ENCODE results near the gene PPP1R14C.

The PPP1R14C gene

GRCh38 chr6:150196942-150197745 lies 54.3 kb downstream of the PPP1R14C start:
- no peak for DNase-seq

- no peak for DNase-seq
Observed at GRCh38 chr6:150198532-150198931, 55.7 kb downstream of the PPP1R14C start.

DNA sequence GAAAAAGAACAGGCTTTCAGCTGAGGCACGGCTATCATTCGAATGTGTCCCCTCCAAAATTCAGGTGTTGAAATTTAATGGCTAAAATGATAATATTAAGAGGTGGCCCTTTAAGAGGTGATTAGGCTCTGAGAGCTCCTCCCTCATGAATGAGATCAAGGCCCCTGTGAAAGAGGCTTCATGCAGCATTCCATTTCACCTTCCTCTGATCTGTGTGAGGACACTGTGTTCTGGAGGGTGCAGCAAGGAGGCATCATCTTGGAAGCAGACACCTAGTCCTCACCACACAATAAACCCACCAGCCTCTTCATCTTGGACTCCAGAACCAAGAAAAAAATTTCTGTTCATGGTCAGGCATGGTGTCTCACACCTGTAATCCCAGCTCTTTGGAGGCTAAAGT lies 56.4 kb downstream of the PPP1R14C start:
- DNase-seq = no peak

GRCh38 chr6:150200428-150201100 lies 57.7 kb downstream of the PPP1R14C start:
- DNase-seq = no peak

- DNase-seq = no peak
Observed at GRCh38 chr6:150201285-150201684, 58.4 kb downstream of the PPP1R14C start.

DNA sequence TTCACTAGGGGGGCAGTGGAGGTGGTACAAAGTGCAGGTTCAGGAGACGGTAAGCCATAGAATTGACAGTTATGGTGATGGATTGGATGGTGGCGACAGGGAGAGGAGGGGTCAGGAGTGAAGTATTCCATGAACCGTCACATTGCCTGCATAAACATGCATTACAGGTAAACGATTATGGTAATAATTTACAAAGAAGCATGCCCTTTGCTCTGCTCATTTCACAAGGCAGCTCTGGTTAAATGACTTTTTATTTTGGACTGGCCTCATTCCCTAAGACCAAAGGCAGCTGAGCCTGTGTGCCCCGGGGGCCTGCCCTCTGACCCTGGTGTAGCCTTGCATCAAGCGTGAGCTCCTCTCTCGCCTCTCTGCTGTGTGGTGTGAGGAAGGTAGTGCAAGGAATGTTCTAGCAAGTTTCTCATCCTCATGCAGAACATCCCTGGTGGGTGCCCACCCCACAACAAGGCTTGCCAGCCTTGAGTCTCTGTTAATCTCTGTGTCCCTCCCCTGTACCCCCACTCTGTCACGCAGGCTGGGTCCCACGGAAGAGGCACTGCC lies 59.0 kb downstream of the PPP1R14C start:
- no peak for DNase-seq

GRCh38 chr6:150202404-150202803 lies 59.6 kb downstream of the PPP1R14C start:
- no peak for DNase-seq

- no peak for DNase-seq
Observed at GRCh38 chr6:150202934-150203333, 60.1 kb downstream of the PPP1R14C start.

DNA sequence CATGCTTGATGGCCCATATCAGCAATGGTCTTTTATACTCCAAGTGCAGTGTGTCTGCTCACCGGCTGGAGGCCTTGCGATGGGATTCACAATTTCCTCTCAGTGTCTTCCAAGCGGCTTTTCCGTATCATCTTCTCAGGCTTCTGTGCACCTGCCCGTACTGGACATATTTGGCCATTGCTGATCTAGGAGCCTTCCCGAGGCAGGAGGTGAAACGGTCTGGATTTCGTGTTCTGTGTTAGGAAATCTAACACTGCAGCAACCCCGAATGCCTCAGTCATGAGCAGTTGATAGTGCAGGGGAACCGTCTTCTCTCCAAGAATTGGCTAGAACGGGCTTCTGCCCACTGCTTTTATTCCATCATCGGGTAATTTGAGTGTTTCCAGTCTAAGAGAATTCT lies 60.5 kb downstream of the PPP1R14C start:
- DNase-seq = no peak

- DNase-seq = no peak
Observed at GRCh38 chr6:150203871-150204545, 61.2 kb downstream of the PPP1R14C start.

DNA sequence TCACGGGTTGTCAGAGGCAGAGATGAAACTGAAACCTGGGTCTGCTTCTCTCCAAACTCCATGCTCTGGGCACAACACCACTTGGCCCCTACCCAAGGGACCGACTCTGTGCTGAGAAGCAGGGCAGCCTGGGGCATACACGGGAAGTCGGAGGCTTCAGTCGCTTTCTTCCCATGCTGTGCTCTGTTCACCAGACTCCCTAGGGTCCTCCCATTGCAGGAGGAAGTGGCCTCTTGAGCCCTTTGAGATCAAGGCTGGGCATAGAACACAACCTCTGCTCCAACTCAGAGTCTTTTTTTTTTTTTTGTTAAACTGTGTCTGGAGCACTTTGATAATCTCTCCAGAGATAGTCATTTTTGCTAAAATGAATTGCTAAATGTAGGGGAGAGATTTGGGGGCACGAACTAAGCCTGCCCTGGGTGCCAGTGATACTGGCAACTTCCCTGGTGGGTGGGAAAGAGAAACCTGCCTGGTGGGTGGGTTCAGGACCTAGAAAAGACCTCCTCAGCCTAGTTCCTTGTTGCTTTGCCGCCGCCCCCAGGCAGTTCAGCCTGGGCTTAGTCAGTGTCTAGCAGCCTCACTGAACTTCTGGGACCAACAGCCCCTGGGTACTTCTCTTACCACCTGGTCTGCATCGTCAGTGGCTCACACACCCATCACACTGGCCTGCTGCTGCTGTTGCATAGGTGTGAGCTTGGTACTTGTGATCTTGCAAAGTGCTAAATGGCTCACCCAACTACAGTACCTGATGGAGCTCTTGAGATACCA lies 62.0 kb downstream of the PPP1R14C start:
- DNase-seq = no peak

DNA sequence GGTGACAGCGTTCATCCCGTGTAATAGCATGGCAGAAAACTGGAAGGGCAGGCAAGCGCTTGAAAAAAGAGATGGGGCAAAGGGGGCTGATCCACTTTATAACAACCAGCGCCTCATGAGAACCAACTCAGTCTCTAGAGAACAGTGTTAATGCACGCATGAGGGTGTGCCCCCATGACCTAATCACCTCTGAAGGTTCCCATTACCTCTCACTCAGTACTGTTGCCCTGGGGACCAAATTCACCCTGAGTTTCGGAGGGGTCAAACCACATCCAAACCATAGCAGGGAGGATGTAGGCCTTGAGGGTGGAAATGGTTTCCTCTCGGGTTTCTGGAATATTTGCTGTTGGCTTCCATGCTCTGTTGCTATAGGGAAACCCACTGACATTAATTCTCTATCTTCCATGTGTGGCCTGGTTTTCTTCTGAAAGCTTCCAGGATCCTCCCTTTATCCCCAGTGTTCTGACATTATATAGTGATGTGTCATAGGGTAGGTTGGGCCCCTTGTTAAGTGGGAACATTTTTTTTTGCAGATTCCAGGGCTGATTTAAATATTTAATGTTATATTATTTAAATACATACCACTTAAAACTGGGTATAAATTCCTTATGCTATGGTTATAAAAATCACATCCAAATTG lies 65.2 kb downstream of the PPP1R14C start:
- no peak for DNase-seq

GRCh38 chr6:150208611-150209352 lies 65.9 kb downstream of the PPP1R14C start:
- no peak for DNase-seq

GRCh38 chr6:150209415-150209814 lies 66.6 kb downstream of the PPP1R14C start:
- no peak for DNase-seq

- DNase-seq = no peak
Observed at GRCh38 chr6:150211700-150212511, 69.1 kb downstream of the PPP1R14C start.

DNA sequence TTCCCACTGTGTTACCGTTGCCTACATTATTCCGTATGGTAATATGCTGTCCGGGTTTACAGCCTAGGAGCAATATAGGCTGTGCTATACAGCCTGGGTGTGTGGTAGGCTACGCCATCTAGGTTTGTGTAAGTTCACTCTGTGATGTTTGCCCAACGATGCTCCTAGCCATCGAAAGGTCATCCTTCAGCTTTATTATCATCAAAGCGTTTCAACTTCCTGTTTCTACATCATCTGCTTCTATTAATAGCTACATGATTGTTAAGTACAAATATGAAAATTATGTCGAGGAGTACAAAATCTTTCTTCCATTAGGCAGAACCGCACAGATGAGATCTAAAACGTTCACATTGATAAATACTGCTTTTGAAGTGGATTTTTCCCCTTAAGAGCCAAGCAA lies 69.9 kb downstream of the PPP1R14C start:
- DNase-seq = no peak

DNA sequence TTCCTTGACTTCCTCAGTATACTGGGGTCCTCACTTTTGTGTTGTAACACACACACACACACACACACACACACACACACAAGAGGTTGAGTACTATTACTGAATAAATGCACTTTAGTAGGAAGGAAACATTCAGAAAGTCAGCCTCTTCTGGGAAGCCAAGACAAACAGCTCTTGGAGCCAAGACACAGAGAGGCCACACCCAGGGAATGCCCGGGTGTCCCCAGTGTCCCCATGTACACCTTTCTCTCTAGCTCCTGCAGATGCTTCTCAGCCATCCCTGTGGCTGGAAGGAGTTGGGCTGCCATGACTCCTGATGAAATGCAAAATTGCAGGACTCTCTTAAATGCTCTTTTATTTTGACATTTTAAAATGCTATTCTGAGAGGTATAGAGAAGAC lies 70.5 kb downstream of the PPP1R14C start:
- DNase-seq = no peak

DNA sequence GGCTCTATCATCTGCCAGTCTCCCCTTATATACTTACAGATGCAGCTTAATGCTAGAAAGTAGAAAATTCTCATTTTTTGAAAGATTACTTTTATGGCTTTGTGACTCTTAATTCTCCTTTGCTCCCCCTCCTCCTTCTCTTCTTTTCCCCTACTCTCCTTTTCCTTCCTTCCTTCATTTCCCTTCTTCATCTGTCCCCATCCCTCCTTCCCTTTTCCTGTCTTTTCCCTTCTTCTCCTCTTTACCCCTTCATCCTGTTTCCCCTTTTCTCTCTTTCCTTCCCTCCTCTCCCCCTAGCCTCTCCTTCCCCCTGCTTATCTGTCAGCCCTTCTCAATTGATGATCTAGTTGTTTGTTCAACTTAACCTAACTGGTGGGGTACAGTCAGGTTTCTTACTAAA lies 71.5 kb downstream of the PPP1R14C start:
- no peak for DNase-seq

DNA sequence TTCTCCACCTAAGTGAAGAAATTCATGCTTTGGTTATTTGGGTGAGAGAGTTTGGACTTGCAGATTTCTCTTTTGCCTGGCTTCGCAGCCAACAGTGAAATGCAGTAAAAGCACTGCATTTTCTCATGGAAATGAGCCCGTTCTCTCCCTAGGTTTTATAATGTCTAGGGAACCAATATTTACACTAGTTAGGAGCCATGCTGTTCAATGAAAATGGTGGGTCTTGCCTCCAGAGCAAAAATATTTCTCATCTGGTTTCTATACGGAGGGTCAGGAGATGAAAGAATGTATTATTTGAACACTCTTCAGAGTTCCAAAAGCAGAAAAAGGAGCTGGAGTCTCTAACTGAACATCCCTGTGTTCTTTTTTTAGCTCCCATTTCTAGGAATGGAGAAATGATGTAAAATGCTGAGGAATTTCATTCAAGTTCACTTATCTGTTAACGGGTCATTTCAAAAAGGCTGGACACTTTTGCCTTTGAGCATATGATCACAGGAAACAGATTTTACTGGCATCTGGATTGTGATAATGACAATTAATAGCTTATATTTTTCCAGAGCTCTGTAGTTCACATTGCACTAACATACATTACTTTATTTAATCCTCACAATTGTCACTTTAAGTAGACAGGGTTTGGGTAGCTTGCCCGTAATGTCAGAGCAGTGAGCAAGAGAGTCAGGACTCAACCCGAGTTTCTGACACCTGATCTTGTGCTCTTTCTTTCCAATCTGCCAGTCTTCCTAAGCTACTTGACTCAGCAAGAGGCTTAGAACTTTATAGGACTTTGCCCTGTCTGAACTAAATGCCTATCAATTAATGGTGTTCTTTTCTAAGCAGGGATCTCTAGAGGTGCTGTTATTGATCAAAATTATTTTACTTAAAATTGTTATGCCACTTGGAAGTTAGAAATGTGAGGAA lies 78.0 kb downstream of the PPP1R14C start:
- no peak for DNase-seq

- no peak for DNase-seq
Observed at GRCh38 chr6:150224820-150225219, 82.0 kb downstream of the PPP1R14C start.

Measured in stimulated activated CD4-positive, alpha-beta T cell treated with anti-CD3 and anti-CD28 coated beads, Interleukin-15, amount 100 ng/mL, for 24 hours (primary cell).